Measurements from ENCODE around the gene OR1F1.
"Not testable (repeated sequence)": the region's sequence is repeated elsewhere in the genome, so short reads cannot be mapped to it uniquely, and the experiment has no call there.

Gene OR1F1

GRCh38 chr16:3158026-3158509 is 29.9 kb upstream of the OR1F1 start:
- CTCF ChIA-PET: interaction anchor here (0.7 to 1.4 kb wide), 7 partner anchors 9 to 1096 kb away, joined by 3 to 4 read pairs (median 3); partner anchors contain the start of gene ZNF213

GRCh38 chr16:3158510-3159314 is 29.3 kb upstream of the OR1F1 start:
- H3K36me3 Mint-ChIP-seq: peaks cover 10% of the 10 kb centered on the region
- DNase-seq: peak; percentile 97
- peak overlapping the region; percentile 91 for H3K27ac Mint-ChIP-seq
- peaks cover 73% of the 10 kb centered on the region for H3K27me3 Mint-ChIP-seq
- H3K4me1 Mint-ChIP-seq: peaks cover 53% of the 10 kb centered on the region
- CTCF ChIA-PET: interaction anchor here (0.7 to 1.4 kb wide), 6 partner anchors 10 to 1096 kb away, joined by 3 to 4 read pairs (median 3); no protein-coding TSS in a partner anchor
- H3K9me3 Mint-ChIP-seq: peaks cover 4% of the 10 kb centered on the region
- peak overlapping the region; percentile 87 for H3K4me3 Mint-ChIP-seq

More at GRCh38 chr16:3158026-3158509, 29.9 kb upstream of the OR1F1 start:
- no peak for DNase-seq
- H3K27me3 Mint-ChIP-seq: peaks cover 77% of the 10 kb centered on the region
- H3K4me1 Mint-ChIP-seq: peaks cover 52% of the 10 kb centered on the region
- peaks cover 4% of the 10 kb centered on the region for H3K9me3 Mint-ChIP-seq
- H3K4me3 Mint-ChIP-seq: peak overlapping the region; percentile 72
- peak overlapping the region; percentile 81 for H3K27ac Mint-ChIP-seq
- peaks cover 10% of the 10 kb centered on the region for H3K36me3 Mint-ChIP-seq

- Mint-ChIP-seq H3K4me3 (peak overlapping the region; percentile 41), H3K27me3 (peaks cover 54% of the 10 kb centered on the region), H3K9me3 (no peaks in the 10 kb centered on the region), H3K36me3 (peaks cover 8% of the 10 kb centered on the region), H3K27ac (no peak overlapping the region), H3K4me1 (peaks cover 62% of the 10 kb centered on the region)
- CTCF ChIA-PET: interaction anchor here (0.9 kb wide), 1 partner anchor 32 kb away, joined by 3 read pairs; no protein-coding TSS in a partner anchor
- no peak for DNase-seq
These were observed 26.6 kb upstream of the OR1F1 start for GRCh38 chr16:3161235-3162018.

GRCh38 chr16:3164121-3164991 is 23.6 kb upstream of the OR1F1 start:
- no peak for DNase-seq
- Mint-ChIP-seq H3K4me1 (peaks cover 43% of the 10 kb centered on the region), H3K27me3 (peaks cover 50% of the 10 kb centered on the region), H3K27ac (no peak overlapping the region), H3K4me3 (no peak overlapping the region), H3K9me3 (no peaks in the 10 kb centered on the region), H3K36me3 (peaks cover 2% of the 10 kb centered on the region)
- CTCF ChIA-PET: interaction anchor here (0.9 to 2.4 kb wide), 7 partner anchors 9 to 133 kb away, joined by 3 to 22 read pairs (median 7); no protein-coding TSS in a partner anchor

- Mint-ChIP-seq H3K4me1 (peaks cover 36% of the 10 kb centered on the region), H3K36me3 (peaks cover 2% of the 10 kb centered on the region), H3K27ac (no peak overlapping the region), H3K4me3 (no peak overlapping the region), H3K9me3 (no peaks in the 10 kb centered on the region), H3K27me3 (peaks cover 50% of the 10 kb centered on the region)
- no peak for DNase-seq
- CTCF ChIA-PET: interaction anchor here (0.9 to 2.4 kb wide), 9 partner anchors 15 to 136 kb away, joined by 3 to 22 read pairs (median 4); no protein-coding TSS in a partner anchor
These were observed 22.7 kb upstream of the OR1F1 start for GRCh38 chr16:3165111-3165822.

GRCh38 chr16:3166505-3166886 is 21.5 kb upstream of the OR1F1 start:
- H3K27ac Mint-ChIP-seq: no peak overlapping the region
- peaks cover 53% of the 10 kb centered on the region for H3K27me3 Mint-ChIP-seq
- no peaks in the 10 kb centered on the region for H3K9me3 Mint-ChIP-seq
- no peak for DNase-seq
- CTCF ChIA-PET: interaction anchor here (0.6 to 2.4 kb wide), 10 partner anchors 10 to 144 kb away, joined by 3 to 22 read pairs (median 4); no protein-coding TSS in a partner anchor
- no peaks in the 10 kb centered on the region for H3K36me3 Mint-ChIP-seq
- H3K4me3 Mint-ChIP-seq: no peak overlapping the region
- H3K4me1 Mint-ChIP-seq: peaks cover 43% of the 10 kb centered on the region

GRCh38 chr16:3168729-3169128 is 19.3 kb upstream of the OR1F1 start:
- peaks cover 45% of the 10 kb centered on the region for H3K4me1 Mint-ChIP-seq
- H3K9me3 Mint-ChIP-seq, H3K36me3 Mint-ChIP-seq, DNase-seq, H3K4me3 Mint-ChIP-seq, H3K27ac Mint-ChIP-seq: not testable (repeated sequence)
- CTCF ChIA-PET: interaction anchor here (1.3 to 2.3 kb wide), 4 partner anchors 37 to 137 kb away, joined by 3 to 12 read pairs (median 7); no protein-coding TSS in a partner anchor
- peaks cover 74% of the 10 kb centered on the region for H3K27me3 Mint-ChIP-seq

GRCh38 chr16:3170440-3171180 is 17.4 kb upstream of the OR1F1 start:
- peaks cover 4% of the 10 kb centered on the region for H3K36me3 Mint-ChIP-seq
- peak overlapping the region; percentile 43 for H3K4me3 Mint-ChIP-seq
- peak; percentile 42 for DNase-seq
- peaks cover 86% of the 10 kb centered on the region for H3K27me3 Mint-ChIP-seq
- H3K9me3 Mint-ChIP-seq: no peaks in the 10 kb centered on the region
- CTCF ChIA-PET: interaction anchor here (1.0 to 1.5 kb wide), 6 partner anchors 9 to 139 kb away, joined by 3 to 5 read pairs (median 3); no protein-coding TSS in a partner anchor
- peak overlapping the region; percentile 49 for H3K27ac Mint-ChIP-seq
- H3K4me1 Mint-ChIP-seq: peaks cover 44% of the 10 kb centered on the region

- CTCF ChIA-PET: interaction anchor here (1.0 to 1.5 kb wide), 6 partner anchors 9 to 140 kb away, joined by 3 to 5 read pairs (median 3); no protein-coding TSS in a partner anchor
- Mint-ChIP-seq H3K36me3 (peaks cover 4% of the 10 kb centered on the region), H3K27me3 (peaks cover 94% of the 10 kb centered on the region), H3K27ac (peak overlapping the region; percentile 49), H3K9me3 (no peaks in the 10 kb centered on the region), H3K4me1 (peaks cover 43% of the 10 kb centered on the region), H3K4me3 (peak overlapping the region; percentile 43)
- DNase-seq: peak; percentile 54
These were observed 16.7 kb upstream of the OR1F1 start for GRCh38 chr16:3171181-3171854.

GRCh38 chr16:3171855-3172593 is 16.0 kb upstream of the OR1F1 start:
- CTCF ChIA-PET: interaction anchor here (0.6 to 1.5 kb wide), 5 partner anchors 8 to 140 kb away, joined by 3 to 5 read pairs (median 3); no protein-coding TSS in a partner anchor
- no peak for DNase-seq
- Mint-ChIP-seq H3K4me3 (peak overlapping the region; percentile 28), H3K9me3 (no peaks in the 10 kb centered on the region), H3K27ac (no peak overlapping the region), H3K36me3 (peaks cover 4% of the 10 kb centered on the region), H3K4me1 (peaks cover 43% of the 10 kb centered on the region), H3K27me3 (peaks cover 97% of the 10 kb centered on the region)
